B cell (primary cell): ENCODE data around the gene FN3K. TPM values are rescaled to one million over a fixed set of nuclear protein-coding genes. Genes with fewer than 3 reads are reported as not detected.

Experiments
- ATAC-seq: fragments of 200-7000 bp; cut with Tn5 transposase; one replicate; pipeline ENCODE4 v1.10.0; 2021; ENCODE audit warnings: low read depth, mild to moderate bottlenecking, moderate number of reproducible peaks, moderate library complexity
- CTCF ChIA-PET: fragments of 350-600 bp; sonication (Branson Sonifier 250); formaldehyde crosslinking; loops from one replicate; lab custom pipeline; 2021; ENCODE audit warnings: antibody characterized with exemption, inconsistent platforms; lab: Charles Lee
- POLR2A ChIA-PET: fragments of 350-600 bp; sonication (Branson Sonifier 250); formaldehyde crosslinking; loops from one replicate; lab custom pipeline; 2021; ENCODE audit warnings: antibody characterized with exemption; lab: Charles Lee
- DNase-seq: peaks from one replicate; pipeline ENCODE4 v3.0.0; 2013
- H2AFZ ChIP-seq: 2 replicates; pipeline ENCODE4 v1.6.1; 2012; ENCODE audit warnings: mild to moderate bottlenecking, low read depth, low read length; ENCODE audit not compliant: insufficient read depth, poor library complexity, severe bottlenecking
- H3K27ac ChIP-seq, 2 donors: 1 replicate in 1 of 2; 2 replicates in 1 of 2; pipeline ENCODE4 v1.5.1; 2012 to 2013; ENCODE audit warnings: low read length in 2 of 2, mild to moderate bottlenecking in 2 of 2, moderate library complexity in 1 of 2
- H3K27me3 ChIP-seq, 4 experiments: fragments of 200-600 bp in 1 of 4; sonication (generic) in 1 of 4; replicated peaks in 1 of 4; 1 replicate in 2 of 4; 2 replicates in 2 of 4; pipeline versions ENCODE4 v1.6.1 to v1.7.0; 2013 to 2016; ENCODE audit warnings: low read length in 3 of 4, mild to moderate bottlenecking in 2 of 4, mixed read lengths in 1 of 4, moderate library complexity in 1 of 4; ENCODE audit not compliant: insufficient read depth in 4 of 4, control insufficient read depth in 3 of 4; ENCODE audit errors: control extremely low read depth in 1 of 4
- H3K36me3 ChIP-seq, 2 experiments: replicated peaks in 1 of 2; 1 replicate in 1 of 2; 2 replicates in 1 of 2; pipeline versions ENCODE4 v1.6.1 to v1.7.1; 2013; ENCODE audit warnings: low read length in 1 of 2; ENCODE audit not compliant: insufficient read depth in 2 of 2, control insufficient read depth in 1 of 2; ENCODE audit errors: control extremely low read depth in 1 of 2, extremely low read depth in 1 of 2
- H3K4me1 ChIP-seq, 2 donors: fragments of 200-600 bp in 1 of 2; sonication (generic) in 1 of 2; 1 replicate in 1 of 2; 2 replicates in 1 of 2; pipeline versions ENCODE4 v1.5.1 to v1.6.1; 2013 to 2017; ENCODE audit warnings: low read length in 2 of 2; ENCODE audit not compliant: control insufficient read depth in 2 of 2, insufficient read depth in 2 of 2
- H3K4me2 ChIP-seq: replicated peaks from 2 replicates; pipeline ENCODE3; 2012; ENCODE audit warnings: mild to moderate bottlenecking, low read depth, low read length; ENCODE audit not compliant: poor library complexity, severe bottlenecking
- H3K4me3 ChIP-seq, 5 experiments: fragments of 200-600 bp in 1 of 5; sonication (generic) in 1 of 5; 1 replicate in 3 of 5; 2 replicates in 2 of 5; pipeline versions ENCODE4 v1.5.1 to v1.7.0; 2011 to 2016; ENCODE audit warnings: low read length in 4 of 5, mild to moderate bottlenecking in 4 of 5, low read depth in 2 of 5, control low read depth in 1 of 5, moderate library complexity in 1 of 5; ENCODE audit not compliant: insufficient read depth in 1 of 5; ENCODE audit errors: control extremely low read depth in 1 of 5, extremely low read depth in 1 of 5
- H3K79me2 ChIP-seq: fragments of 200-600 bp; sonication (generic); one replicate; pipeline ENCODE4 v1.6.0; 2016; ENCODE audit warnings: low read length; ENCODE audit not compliant: control insufficient read depth, insufficient read depth
- H3K9ac ChIP-seq: fragments of 200-600 bp; sonication (generic); 2 replicates; pipeline ENCODE4 v1.6.1; 2017; ENCODE audit warnings: mild to moderate bottlenecking, low read length, moderate library complexity
- H3K9me3 ChIP-seq, 3 donors: one replicate each; pipeline versions ENCODE4 v1.6.1 to v1.7.1; 2013; ENCODE audit warnings: low read length in 2 of 3; ENCODE audit not compliant: control insufficient read depth in 2 of 3, insufficient read depth in 1 of 3; ENCODE audit errors: control extremely low read depth in 1 of 3
- H4K20me1 ChIP-seq: 2 replicates; pipeline ENCODE4 v1.6.0; 2012; ENCODE audit warnings: mild to moderate bottlenecking, low read length; ENCODE audit not compliant: insufficient read depth, control insufficient read depth, poor library complexity, severe bottlenecking
- H3K27ac Mint-ChIP-seq: one replicate; pipeline ENCODE4 v1.8.0; 2021; ENCODE audit warnings: mixed read lengths
- H3K27me3 Mint-ChIP-seq: one replicate; pipeline ENCODE4 v1.8.0; 2021; ENCODE audit warnings: mixed read lengths
- H3K4me1 Mint-ChIP-seq: one replicate; pipeline ENCODE4 v1.8.0; 2021; ENCODE audit warnings: mixed read lengths
- H3K4me3 Mint-ChIP-seq: one replicate; pipeline ENCODE4 v1.8.0; 2021; ENCODE audit warnings: mixed read lengths
- H3K9me3 Mint-ChIP-seq: one replicate; pipeline ENCODE4 v1.8.0; 2022; ENCODE audit warnings: mixed read lengths; ENCODE audit not compliant: insufficient read depth
- CTCF ChIP-seq: fragments of 200-600 bp; IDR thresholded peaks from one replicate; pipeline ENCODE4 v1.8.0; 2022; ENCODE audit warnings: antibody characterized with exemption, mild to moderate bottlenecking
- EZH2 ChIP-seq: IDR thresholded peaks from 2 replicates; pipeline ENCODE4 v1.6.1; 2012; ENCODE audit warnings: borderline replicate concordance, low read depth, mild to moderate bottlenecking, moderate library complexity, low read length; ENCODE audit not compliant: insufficient read depth, poor library complexity, severe bottlenecking
- WGBS: methylation state at CpG from one replicate; pipeline ENCODE4 v1.1.5; 2013; ENCODE audit warnings: missing lambda C conversion rate; ENCODE audit not compliant: insufficient coverage; 5-methylcytosine and 5-hydroxymethylcytosine counted together
- intact Hi-C: fragments of 100-400 bp; cut with micrococcal nuclease; formaldehyde crosslinking; loops from one replicate; pipeline ENCODE4 v1.10.0; 2022
- polyA plus RNA-seq: library from polyadenylated mRNA; depleted of rRNA; stranded (reverse); fragments of >200 nt; gene quantifications from 2 replicates; pipeline ENCODE4 v1.2.3, GENCODE V29; 2012
- total RNA-seq, 2 donors: library from RNA; stranded (reverse); fragments of 120-200 nt in 1 of 2; gene quantifications; 1 replicate in 1 of 2; 2 replicates in 1 of 2; pipeline versions ENCODE4 v1.2.3 to v1.2.4, GENCODE V29; 2013 to 2022

The FN3K gene
- total and polyA plus RNA-seq, 2 donors (not counting 1 experiment from before 2014, with no cell fraction given), result 1.1 to 2.6 TPM

DNA sequence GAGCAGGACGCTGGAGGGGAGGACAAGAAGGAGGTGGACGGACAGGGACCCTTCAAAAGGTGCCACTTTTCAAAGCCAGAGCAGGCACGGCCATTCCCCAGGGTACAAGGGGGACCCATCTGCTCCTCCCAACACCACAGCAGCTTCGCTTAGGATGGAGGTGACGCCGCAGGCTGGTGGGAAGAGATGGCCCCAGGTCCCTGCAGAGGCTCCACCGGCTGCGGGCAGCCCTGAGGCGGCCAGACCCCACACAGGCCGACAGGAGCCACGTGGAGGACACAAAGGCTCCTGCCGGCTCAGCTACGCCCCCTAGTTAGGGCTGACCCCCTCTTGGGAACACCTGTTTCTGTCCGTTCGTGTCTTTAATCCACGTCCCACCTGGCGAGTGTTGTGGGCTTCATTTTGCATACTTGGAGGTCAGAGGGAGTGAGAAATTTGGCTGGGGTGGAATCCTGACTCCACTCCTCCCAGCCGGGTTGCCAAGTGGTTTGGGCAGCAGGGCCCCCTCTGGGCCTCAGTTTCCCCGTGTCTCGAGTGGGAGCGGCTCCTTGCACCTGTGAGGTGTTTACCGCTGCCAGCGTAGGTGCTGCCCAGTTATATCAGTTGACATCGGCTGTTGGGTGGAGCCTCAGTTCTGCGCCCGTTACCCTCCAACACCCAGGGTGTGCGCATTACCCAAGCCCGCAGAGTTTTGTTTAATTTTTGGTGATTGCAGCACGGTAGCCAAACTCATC is 24.7 kb upstream of the FN3K start:
- H3K9me3 ChIP-seq, result no peaks in the 10 kb centered on the region
- ATAC-seq (no peak), DNase-seq (no peak)
- Mint-ChIP-seq H3K4me3 (no peak overlapping the region), H3K4me1 (peaks cover 10% of the 10 kb centered on the region), H3K27ac (no peak overlapping the region), H3K27me3 (no peaks in the 10 kb centered on the region), H3K9me3 (no peaks in the 10 kb centered on the region)
- no peak for TF ChIP-seq CTCF
- TF ChIP-seq EZH2, result no peak
- H3K4me1 ChIP-seq, result peaks cover 3 to 22% of the 10 kb centered on the region in 2 donors
- 77% methylated on average over 24 of the region's 29 CpGs for WGBS
- no peaks in the 10 kb centered on the region for H4K20me1 ChIP-seq
- ChIA-PET CTCF (no interaction called here), POLR2A (no interaction called here)
- intact Hi-C loops, result no loop called here
- no peak overlapping the region for H3K4me3 ChIP-seq
- H3K9ac ChIP-seq, result no peak overlapping the region
- no peaks in the 10 kb centered on the region for H3K27me3 ChIP-seq
- no peak overlapping the region for H2AFZ ChIP-seq
- H3K79me2 ChIP-seq, result no peaks in the 10 kb centered on the region
- H3K27ac ChIP-seq, result no peak overlapping the region
- H3K36me3 ChIP-seq, result no peaks in the 10 kb centered on the region
- no peak overlapping the region for H3K4me2 ChIP-seq

GRCh38 chr17:82713071-82713723 is 22.2 kb upstream of the FN3K start:
- Histone ChIP-seq H3K9me3 (no peaks in the 10 kb centered on the region), H2AFZ (no peak overlapping the region), H3K4me3 (no peak overlapping the region), H3K9ac (no peak overlapping the region), H3K27ac (no peak overlapping the region), H3K79me2 (peaks cover 11% of the 10 kb centered on the region), H3K27me3 (no peaks in the 10 kb centered on the region), H3K36me3 (no peaks in the 10 kb centered on the region), H3K4me1 (peaks cover 16 to 30% of the 10 kb centered on the region in 2 donors), H4K20me1 (peaks cover 11% of the 10 kb centered on the region), H3K4me2 (no peak overlapping the region)
- Mint-ChIP-seq H3K9me3 (no peaks in the 10 kb centered on the region), H3K27ac (no peak overlapping the region), H3K4me3 (peak overlapping the region; percentile 4), H3K4me1 (peaks cover 20% of the 10 kb centered on the region), H3K27me3 (no peaks in the 10 kb centered on the region)
- ChIA-PET CTCF (interaction anchor here (1.1 kb wide), 1 partner anchor 69 kb away, joined by 4 read pairs; no protein-coding TSS in a partner anchor), POLR2A (no interaction called here)
- TF ChIP-seq EZH2 (no peak), CTCF (no peak)
- DNase-seq (no peak), ATAC-seq (no peak)
- intact Hi-C loops, result no loop called here
- WGBS, result 92% methylated on average over 35 of the region's 35 CpGs
